GM19452 (cell line): ENCODE results near the gene RARG.
"Not testable (repeated sequence)": the region's sequence is repeated elsewhere in the genome, so short reads cannot be mapped to it uniquely, and the experiment has no call there.

Experiments
- ATAC-seq: cut with Tn5 transposase; IDR thresholded peaks from one replicate; pipeline ENCODE4 v1.9.1; 2021; ENCODE audit not compliant: unreplicated experiment

The RARG gene

GRCh38 chr12:53193040-53193439 is 39.0 kb downstream of the RARG start:
- no peak for ATAC-seq

DNA sequence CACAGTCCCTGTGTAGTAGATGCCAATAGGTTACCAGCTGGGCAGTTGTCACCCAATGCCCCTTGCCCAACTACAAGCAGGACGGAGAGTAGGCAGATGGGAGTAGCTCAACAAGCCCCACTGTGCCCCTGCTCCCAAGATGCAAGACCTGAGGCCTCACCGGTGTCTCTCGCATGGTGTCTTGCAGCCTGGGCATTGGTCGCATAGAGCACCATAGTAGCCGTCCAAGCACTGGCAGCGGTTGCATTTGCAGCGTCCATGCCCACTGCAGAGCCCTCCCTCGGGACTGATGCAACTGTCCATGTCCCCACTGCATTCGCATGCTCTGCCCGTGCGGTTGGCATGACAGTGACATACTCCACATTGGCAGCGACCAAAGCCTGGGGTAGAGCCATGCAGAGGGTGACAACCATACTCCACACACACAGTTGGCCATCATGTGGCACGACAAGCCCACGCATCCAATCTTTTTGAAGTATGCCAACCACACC is 39.4 kb downstream of the RARG start:
- no peak for ATAC-seq

DNA sequence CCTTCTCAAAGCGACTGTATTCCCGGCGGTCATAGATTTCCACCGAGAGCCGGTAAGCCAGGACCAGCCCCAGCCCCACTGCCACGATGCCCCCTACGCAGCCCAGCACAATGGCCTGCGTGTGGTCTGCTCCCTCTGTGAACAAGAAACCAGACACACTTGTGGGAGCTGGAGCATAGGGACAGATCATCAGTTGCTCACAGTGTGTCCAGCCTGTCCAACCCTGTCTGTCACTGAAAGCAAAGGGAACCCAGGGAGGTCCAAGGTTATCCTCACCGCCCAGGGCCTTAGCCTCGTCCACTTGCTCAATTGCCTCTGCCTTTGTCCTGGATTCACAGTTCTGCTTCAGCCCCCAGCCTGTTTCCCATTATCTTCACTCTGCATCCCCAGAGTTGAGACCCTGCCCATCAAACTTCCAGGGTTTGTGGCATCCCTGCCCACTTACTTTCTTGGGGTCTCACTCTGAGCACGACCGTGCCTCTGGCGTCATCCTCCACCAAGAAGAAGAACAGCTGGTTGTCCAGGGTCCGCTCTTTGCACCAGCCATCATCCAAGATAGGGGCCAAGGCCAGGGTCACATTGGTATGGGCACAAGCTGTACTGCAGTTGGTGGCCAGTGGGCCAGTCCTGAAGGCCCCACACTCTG is 40.0 kb downstream of the RARG start:
- ATAC-seq = no peak

GRCh38 chr12:53191096-53191884 is 40.7 kb downstream of the RARG start:
- ATAC-seq = no peak

DNA sequence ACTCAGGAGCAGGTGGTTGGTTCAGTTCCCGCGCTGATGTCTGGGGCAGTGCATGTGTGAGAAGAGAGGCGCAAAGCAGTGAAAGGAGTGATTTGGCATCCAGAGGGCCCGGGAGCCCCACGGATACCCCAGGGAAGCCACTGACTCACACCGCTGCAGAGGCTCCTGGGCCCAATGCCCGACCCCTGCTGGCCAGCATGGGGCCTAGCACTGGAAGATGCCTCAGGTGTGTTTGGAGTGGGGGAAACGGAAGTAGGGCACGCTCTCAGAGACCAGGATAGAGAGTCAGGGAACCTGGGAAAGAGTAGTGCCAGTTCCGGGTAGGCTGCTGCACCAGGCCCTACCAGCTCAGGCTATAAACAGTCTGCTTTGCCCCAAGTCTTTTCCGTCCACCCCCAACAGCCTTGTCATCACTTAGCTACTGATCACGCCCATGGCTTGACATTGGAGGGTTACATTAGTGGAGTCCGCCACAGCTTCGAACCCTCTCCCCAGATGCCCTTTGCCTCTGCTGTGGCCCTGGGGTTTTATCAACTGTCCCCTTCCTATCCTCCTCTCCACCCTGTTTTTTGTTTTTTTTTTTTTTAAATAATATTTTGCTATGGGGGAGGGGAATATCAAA is 41.8 kb downstream of the RARG start:
- ATAC-seq = no peak

DNA sequence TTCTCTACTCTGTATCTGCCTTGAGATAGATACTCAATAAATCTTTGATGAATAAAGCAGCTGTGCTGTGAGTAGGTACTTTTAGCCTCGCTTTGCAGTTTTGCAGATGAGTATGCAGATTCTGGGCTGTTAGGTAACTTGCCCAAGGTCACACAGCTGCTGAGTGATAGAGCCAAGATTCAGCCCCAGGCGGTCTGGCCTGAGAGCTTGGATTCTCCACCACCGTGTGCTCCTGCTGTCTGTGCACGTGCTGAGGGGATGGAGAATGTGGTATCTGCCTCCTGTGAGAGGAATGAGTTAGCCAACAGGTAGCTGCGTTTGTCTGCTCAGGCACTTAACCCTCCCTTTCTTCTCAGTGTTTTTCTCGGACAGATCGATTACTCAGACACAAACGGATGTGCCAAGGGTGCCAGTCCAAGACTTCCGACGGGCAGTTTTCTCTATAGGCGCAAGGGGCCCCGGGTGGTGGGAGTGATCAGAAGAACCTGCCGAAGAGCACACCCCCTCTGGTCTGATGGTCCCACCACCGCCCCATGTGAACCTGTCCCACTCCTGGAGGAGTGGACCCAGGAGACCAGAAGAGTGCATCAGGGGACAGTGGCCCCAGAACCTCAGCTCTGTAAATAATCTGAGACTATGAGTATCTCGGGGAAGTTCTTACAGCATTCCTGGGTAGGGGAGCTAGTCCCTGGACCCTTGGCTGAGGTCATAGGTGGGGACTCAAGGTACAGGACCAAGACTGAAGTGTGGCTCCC is 44.7 kb downstream of the RARG start:
- ATAC-seq = no peak

- ATAC-seq = no peak
These were observed 45.3 kb downstream of the RARG start for GRCh38 chr12:53186745-53187144.

GRCh38 chr12:53185582-53186153 is 46.3 kb downstream of the RARG start:
- no peak for ATAC-seq

GRCh38 chr12:53184828-53185227 is 47.2 kb downstream of the RARG start:
- ATAC-seq = no peak

GRCh38 chr12:53182903-53183302 is 49.1 kb downstream of the RARG start:
- ATAC-seq = no peak

DNA sequence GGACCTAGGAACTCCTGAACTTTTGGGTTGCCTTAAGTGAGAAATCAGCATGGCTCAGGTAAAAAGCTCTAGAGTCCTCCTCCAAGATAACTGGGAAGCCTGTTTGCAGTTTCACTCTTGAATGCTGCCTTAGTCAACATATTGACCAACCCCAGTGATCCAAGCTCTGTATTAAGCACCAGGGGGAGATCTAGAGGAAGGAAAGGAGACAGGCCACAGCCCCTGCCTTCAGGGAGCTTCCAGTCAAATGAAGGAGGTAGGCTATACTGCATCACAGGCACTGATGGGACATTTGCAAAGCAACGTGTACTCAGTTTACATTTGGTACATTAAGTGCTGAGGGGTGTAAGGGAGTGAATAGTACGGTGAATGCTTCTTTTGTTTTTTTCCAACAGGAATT is 50.1 kb downstream of the RARG start:
- ATAC-seq = no peak

DNA sequence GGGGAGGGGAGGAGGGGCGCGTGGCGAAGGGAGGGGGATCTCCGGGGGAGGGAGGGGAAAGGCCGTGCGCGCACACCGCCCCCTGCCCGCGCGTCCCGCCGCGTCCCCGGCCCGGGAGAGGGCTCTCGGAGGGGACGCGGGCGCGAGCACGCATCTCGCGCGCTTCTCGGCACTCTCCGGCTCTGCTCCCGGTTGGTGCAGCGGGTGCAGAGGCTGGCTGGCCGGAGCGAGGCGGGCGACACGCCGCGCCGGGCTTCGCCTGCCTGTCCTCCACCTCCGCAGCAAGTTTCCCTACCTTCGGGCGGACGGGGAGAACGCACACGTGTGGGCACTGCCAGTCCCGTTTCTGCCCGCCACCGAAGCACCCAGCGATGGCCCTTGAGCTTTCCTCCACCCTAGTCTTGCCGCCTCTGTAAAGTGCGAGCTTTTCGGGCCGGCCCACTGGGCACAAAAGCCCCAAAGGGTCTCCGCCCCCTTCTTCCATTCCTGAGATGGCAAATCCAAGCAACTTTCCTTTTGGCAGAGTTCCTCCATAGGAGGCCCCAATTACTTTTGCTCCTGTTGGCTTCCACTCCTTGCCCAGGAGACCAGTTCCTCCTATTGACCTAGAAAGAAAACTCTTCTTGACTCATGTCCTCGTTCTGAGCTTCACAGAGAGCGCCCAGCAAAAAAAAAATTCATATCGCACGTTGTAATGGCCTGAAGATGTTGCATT is 50.9 kb downstream of the RARG start:
- peak; percentile 46 for ATAC-seq

DNA sequence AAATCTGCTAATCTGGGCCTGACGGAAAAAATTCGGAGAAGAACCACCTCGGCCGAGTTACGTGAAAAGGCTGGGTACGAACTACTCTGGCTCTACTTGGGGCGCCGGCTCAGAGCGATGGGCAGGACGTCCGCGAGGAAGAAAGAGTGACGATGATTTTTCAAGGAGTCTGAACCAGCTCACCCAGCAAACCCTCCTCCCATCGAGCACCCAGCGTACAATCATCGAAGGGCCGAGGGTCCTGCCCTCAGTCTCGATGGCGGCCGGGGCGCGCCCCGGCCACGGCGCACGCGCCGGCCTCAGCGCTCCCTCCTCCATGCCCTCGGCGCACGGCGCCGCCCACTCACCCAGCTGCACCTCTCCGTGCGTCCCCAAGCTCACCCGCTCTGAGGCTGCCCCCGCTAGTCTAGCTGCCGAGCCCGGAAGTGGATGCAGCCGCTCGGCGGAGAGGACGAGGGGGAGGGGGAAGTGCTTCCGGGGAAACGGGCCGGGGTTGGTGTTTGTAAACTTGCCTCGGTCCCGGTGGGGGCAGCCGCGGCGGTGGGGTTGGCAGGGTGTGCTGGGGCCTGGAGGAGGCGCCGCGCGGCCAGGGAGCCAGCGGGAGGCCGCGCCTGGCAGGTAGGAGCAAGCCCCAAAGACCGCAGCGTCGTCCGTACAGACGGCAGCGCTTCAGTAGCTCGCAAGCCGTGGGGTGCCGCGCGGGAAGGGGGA is 51.6 kb downstream of the RARG start, which contains the start of the genes CSAD and ZNF740:
CSAD (minus strand) TSS at position 706 of the 711 bp plus-strand sequence. CDS start 7,455 bp downstream, outside the sequence.
ZNF740 (plus strand) TSS at position 503 of the 711 bp plus-strand sequence. CDS start 1,262 bp downstream, outside the sequence.
- ATAC-seq = peak; percentile 92

DNA sequence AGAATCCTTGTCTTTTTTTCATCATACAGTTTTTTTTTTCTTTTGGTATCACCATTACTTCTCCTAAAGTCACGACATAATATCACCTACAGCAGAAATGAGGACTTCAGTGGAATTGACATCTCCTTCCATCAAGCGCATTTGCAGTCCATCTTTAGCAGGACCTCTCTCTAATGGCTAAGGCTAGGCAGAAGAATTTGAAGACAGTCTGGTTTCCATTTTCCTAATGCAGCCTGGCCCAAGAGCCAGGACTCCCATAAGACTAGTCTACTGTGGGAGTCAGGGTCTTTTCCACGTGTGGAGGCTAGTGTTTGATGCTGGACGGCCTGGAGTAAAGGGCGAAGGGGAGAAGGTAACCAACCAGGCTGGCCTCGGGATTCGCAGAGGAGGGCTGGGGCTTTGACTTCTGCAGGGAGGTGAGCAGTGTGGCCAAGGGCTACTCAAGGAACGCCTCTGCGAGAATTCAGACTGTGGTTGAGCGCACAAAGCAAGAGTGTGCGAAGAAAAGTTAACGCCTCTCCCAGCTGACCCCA is 52.3 kb downstream of the RARG start:
- peak; percentile 17 for ATAC-seq

DNA sequence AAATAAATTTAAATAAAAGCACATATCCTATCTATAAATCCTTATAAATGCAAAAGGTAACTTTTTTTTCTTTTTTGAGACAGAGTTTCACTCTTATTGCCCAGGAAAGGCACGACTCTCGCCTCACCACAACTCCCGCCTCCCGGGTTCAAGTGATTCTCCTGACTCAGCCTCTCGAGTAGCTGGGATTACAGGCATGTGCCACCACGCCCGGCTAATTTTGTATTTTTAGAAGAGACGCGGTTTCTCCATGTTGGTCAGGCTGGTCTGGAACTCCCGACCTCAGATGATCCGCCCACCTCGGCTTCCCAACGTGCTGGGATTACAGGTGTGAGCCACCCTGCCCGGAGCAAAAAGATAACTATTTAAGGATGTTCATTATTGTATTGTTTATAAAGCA is 53.2 kb downstream of the RARG start:
- not testable (repeated sequence) for ATAC-seq

- not testable (repeated sequence) for ATAC-seq
These were observed 54.6 kb downstream of the RARG start for GRCh38 chr12:53177447-53177846.

DNA sequence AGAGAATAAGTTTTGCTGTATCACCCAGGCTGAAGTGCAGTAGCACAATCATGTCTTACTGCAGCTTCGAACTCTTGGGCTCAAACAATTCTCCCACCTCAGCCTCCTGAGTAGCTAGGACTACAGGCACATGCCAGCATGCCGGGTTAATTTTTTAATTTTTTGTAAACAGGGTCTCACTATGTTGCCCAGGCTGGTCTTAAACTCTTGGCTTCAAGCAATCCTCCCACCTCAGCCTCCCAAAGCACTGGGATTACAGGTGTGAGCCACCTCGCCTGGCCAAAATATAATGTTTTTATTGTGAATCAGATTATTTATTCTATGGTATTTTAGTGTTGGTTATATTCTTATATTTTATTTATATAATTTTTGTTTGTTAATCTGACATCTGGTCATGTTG is 55.3 kb downstream of the RARG start:
- no peak for ATAC-seq

GRCh38 chr12:53174881-53175491 is 57.0 kb downstream of the RARG start:
- ATAC-seq = no peak
